ENCODE data around the gene ICAM3. TPM values are rescaled to one million over a fixed set of nuclear protein-coding genes. Genes with fewer than 3 reads are reported as not detected.

The ICAM3 gene
- 12.1 and 33.2 TPM in 2 replicates for total RNA-seq

GRCh38 chr19:10339380-10339960 is at the start of gene ICAM3:
TSS of gene ICAM3 (minus strand) at chr19:10339624. CDS start at chr19:10339614, 10 bp downstream.

GRCh38 chr19:10380313-10381102 is 41.1 kb upstream of the ICAM3 start, which contains the start of gene TYK2:
TSS of gene TYK2 (minus strand) at chr19:10380572. CDS start at chr19:10378406, 2,166 bp downstream.

GRCh38 chr19:10332965-10333757 is 6.3 kb downstream of the ICAM3 start, which contains the start of gene RAVER1:
TSS of gene RAVER1 (minus strand) at chr19:10333529. CDS start at chr19:10333507, 22 bp downstream.

GRCh38 chr19:10315335-10316214 is 23.8 kb downstream of the ICAM3 start, which contains the start of gene FDX2:
TSS of gene FDX2 (minus strand) at chr19:10316015. CDS start at chr19:10315996, 19 bp downstream.

GRCh38 chr19:10309423-10309822 is 30.0 kb downstream of the ICAM3 start, which contains the start of gene ZGLP1:
TSS of gene ZGLP1 (minus strand) at chr19:10309815.

GRCh38 chr19:10289836-10290356 is 49.5 kb downstream of the ICAM3 start, which contains the start of gene ICAM5:
TSS of gene ICAM5 (plus strand) at chr19:10289952. CDS start at chr19:10290044, 92 bp downstream.

GRCh38 chr19:10286803-10287737 is 52.4 kb downstream of the ICAM3 start, which contains the start of gene ICAM4:
TSS of gene ICAM4 (plus strand) at chr19:10286955. CDS start at chr19:10287013, 58 bp downstream.

Other genes starting within 250 kb of the ICAM3 start
- not detected in 2 replicates for gene ANGPTL6, start 236.9 kb downstream of the ICAM3 start, total RNA-seq
- 26.5 and 30.5 TPM in 2 replicates for gene PPAN, start 233.3 kb downstream of the ICAM3 start, total RNA-seq
- gene P2RY11, start 227.9 kb downstream of the ICAM3 start, total RNA-seq, result under 0.01 and 4.6 TPM in 2 replicates
- 299 and 319 TPM in 2 replicates for gene EIF3G, start 219.7 kb downstream of the ICAM3 start, total RNA-seq
- 81.2 and 82.7 TPM in 2 replicates for gene DNMT1, start 144.7 kb downstream of the ICAM3 start, total RNA-seq
- gene S1PR2, start 108.3 kb downstream of the ICAM3 start, total RNA-seq, result 8.1 and 8.5 TPM in 2 replicates
- 140 and 145 TPM in 2 replicates for gene MRPL4, start 87.4 kb downstream of the ICAM3 start, total RNA-seq
- 45.0 and 59.4 TPM in 2 replicates for gene ICAM1, start 68.5 kb downstream of the ICAM3 start, total RNA-seq
- gene ICAM4, start 52.7 kb downstream of the ICAM3 start, total RNA-seq, result 1.6 and 4.0 TPM in 2 replicates
- gene ICAM5, start 49.7 kb downstream of the ICAM3 start, total RNA-seq, result 4.3 and 8.4 TPM in 2 replicates
- gene ZGLP1, start 29.8 kb downstream of the ICAM3 start, total RNA-seq, result 0.53 and 0.58 TPM in 2 replicates
- gene FDX2, start 23.6 kb downstream of the ICAM3 start, total RNA-seq, result 31.7 and 53.9 TPM in 2 replicates
- gene RAVER1, start 6.1 kb downstream of the ICAM3 start, total RNA-seq, result 22.0 and 23.4 TPM in 2 replicates
- gene TYK2, start 40.9 kb upstream of the ICAM3 start, total RNA-seq, result 96.1 and 133 TPM in 2 replicates
- gene CDC37, start 63.9 kb upstream of the ICAM3 start, total RNA-seq, result 278 and 292 TPM in 2 replicates
- 4.3 and 5.8 TPM in 2 replicates for gene PDE4A, start 80.9 kb upstream of the ICAM3 start, total RNA-seq
- 63.4 and 75.1 TPM in 2 replicates for gene KEAP1, start 163.7 kb upstream of the ICAM3 start, total RNA-seq
- not detected in 2 replicates for gene S1PR5, start 177.8 kb upstream of the ICAM3 start, total RNA-seq
- 20.2 and 24.3 TPM in 2 replicates for gene ATG4D, start 204.3 kb upstream of the ICAM3 start, total RNA-seq
- gene KRI1, start 226.4 kb upstream of the ICAM3 start, total RNA-seq, result 13.5 and 15.4 TPM in 2 replicates
- 10.7 and 15.1 TPM in 2 replicates for gene CDKN2D, start 229.4 kb upstream of the ICAM3 start, total RNA-seq
- 5.3 and 14.4 TPM in 2 replicates for gene AP1M2, start 247.7 kb upstream of the ICAM3 start, total RNA-seq

Data from myometrial cell (primary cell).